NT2/D1 (cell line): Measurements from ENCODE around the gene DUSP16.

Experiments used
- DNase-seq: peaks from one replicate; pipeline ENCODE4 v3.0.0-alpha.2; 2011; ENCODE audit warnings: low read depth, low spot score
- H3K27me3 ChIP-seq: 2 replicates; pipeline ENCODE4 v1.6.0; 2011; ENCODE audit warnings: mild to moderate bottlenecking; ENCODE audit not compliant: insufficient read length, insufficient read depth
- H3K36me3 ChIP-seq: 2 replicates; pipeline ENCODE4 v1.6.1; 2011; ENCODE audit warnings: mild to moderate bottlenecking, low read length, mixed read lengths; ENCODE audit not compliant: insufficient read depth, insufficient read length
- H3K4me1 ChIP-seq: 2 replicates; pipeline ENCODE4 v1.5.1; 2011; ENCODE audit not compliant: insufficient read depth, insufficient read length
- H3K4me3 ChIP-seq: 2 replicates; pipeline ENCODE4 v1.5.1; 2011; ENCODE audit warnings: low read depth; ENCODE audit not compliant: insufficient read length
- H3K9ac ChIP-seq: 2 replicates; pipeline ENCODE4 v1.6.0; 2011; ENCODE audit warnings: low read depth; ENCODE audit not compliant: insufficient read length
- H3K9me3 ChIP-seq: 2 replicates; pipeline ENCODE4 v1.5.1; 2011; ENCODE audit warnings: mild to moderate bottlenecking, low read length; ENCODE audit not compliant: insufficient read depth
- SUZ12 ChIP-seq: IDR thresholded peaks from 2 replicates; pipeline ENCODE4 v1.6.1; 2011; ENCODE audit not compliant: insufficient read length, insufficient read depth; ENCODE audit errors: extremely low read depth
- YY1 ChIP-seq: IDR thresholded peaks from 2 replicates; pipeline ENCODE4 v1.6.1; 2011; ENCODE audit not compliant: insufficient read length, insufficient read depth
- ZNF274 ChIP-seq: IDR thresholded peaks from 2 replicates; pipeline ENCODE4 v1.6.1; 2011; ENCODE audit warnings: mild to moderate bottlenecking, low read depth, low read length

DUSP16 gene, protein sequence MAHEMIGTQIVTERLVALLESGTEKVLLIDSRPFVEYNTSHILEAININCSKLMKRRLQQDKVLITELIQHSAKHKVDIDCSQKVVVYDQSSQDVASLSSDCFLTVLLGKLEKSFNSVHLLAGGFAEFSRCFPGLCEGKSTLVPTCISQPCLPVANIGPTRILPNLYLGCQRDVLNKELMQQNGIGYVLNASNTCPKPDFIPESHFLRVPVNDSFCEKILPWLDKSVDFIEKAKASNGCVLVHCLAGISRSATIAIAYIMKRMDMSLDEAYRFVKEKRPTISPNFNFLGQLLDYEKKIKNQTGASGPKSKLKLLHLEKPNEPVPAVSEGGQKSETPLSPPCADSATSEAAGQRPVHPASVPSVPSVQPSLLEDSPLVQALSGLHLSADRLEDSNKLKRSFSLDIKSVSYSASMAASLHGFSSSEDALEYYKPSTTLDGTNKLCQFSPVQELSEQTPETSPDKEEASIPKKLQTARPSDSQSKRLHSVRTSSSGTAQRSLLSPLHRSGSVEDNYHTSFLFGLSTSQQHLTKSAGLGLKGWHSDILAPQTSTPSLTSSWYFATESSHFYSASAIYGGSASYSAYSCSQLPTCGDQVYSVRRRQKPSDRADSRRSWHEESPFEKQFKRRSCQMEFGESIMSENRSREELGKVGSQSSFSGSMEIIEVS

GRCh38 chr12:12562585-12563261 lies at the start of gene DUSP16:
Gene DUSP16 (minus strand): TSS chr12:12562863. CDS start chr12:12521098, 41,765 bp downstream.
- peaks cover 2% of the 10 kb centered on the region for H3K4me1 ChIP-seq
- H3K9ac ChIP-seq = peak within 1 kb of the TSS; percentile 99
- TF ChIP-seq SUZ12 = no peak
- H3K27me3 ChIP-seq = no peaks in the 10 kb centered on the region
- H3K36me3 ChIP-seq = no peaks in the 10 kb centered on the region
- DNase-seq = peak; percentile 99
- peak within 1 kb of the TSS; percentile 92 for H3K4me3 ChIP-seq
- H3K9me3 ChIP-seq = peaks cover 23% of the 10 kb centered on the region

GRCh38 chr12:12612358-12612757 lies 49.7 kb upstream of the DUSP16 start:
- peak; percentile 77 for DNase-seq
- H3K4me3 ChIP-seq = peak overlapping the region; percentile 83
- peak overlapping the region; percentile 87 for H3K9ac ChIP-seq
- no peaks in the 10 kb centered on the region for H3K27me3 ChIP-seq
- no peaks in the 10 kb centered on the region for H3K4me1 ChIP-seq
- no peak for TF ChIP-seq SUZ12
- TF ChIP-seq YY1 = no peak
- TF ChIP-seq ZNF274 = no peak
- H3K36me3 ChIP-seq = peaks cover 16% of the 10 kb centered on the region
- H3K9me3 ChIP-seq = no peaks in the 10 kb centered on the region

DNA sequence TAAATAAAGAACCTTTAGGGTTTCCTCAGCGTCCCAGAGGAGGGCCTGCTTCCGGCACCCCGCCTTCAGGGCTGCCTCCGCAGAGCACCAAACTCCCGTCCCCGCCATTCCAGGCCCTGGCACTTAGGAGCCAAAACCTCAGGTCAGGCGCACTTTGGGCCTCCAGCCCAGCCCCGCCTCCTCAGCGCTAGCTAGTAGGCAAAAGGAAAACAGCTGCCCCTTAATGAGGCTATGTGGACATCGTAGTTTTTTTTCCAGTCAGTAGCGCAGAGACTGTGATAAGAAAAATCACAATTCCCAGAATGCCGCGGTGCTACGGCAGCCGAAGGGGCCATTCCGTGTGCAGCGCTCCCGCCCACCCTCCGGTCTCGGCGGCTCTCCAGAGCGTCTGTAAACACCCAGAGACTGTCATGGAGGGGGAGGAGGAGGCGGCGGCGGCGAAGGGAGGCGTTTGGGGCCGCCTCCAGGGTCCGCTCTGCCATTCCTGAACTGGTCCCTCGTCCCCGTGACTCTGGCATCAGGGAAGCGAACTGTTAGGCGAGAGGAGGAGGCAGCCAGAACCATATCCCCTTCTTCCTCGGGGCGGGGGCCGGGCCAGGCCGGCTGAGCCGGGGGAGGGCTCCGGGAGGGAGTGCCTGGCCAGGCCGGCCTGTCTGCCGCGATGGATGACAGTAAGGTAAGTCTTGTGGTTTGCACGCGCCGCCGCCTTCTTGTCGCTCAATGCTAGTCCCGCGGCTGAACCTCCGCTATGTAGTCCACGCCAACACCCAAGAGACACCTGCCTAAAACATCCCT lies 49.0 kb upstream of the DUSP16 start, which contains the start of gene CREBL2:
TSS of gene CREBL2 (plus strand) at position 365 of the 795 bp plus-strand sequence. CDS start at position 662, 297 bp downstream.
- peak within 1 kb of the TSS; percentile 87 for H3K9ac ChIP-seq
- H3K4me1 ChIP-seq = no peaks in the 10 kb centered on the region
- no peaks in the 10 kb centered on the region for H3K27me3 ChIP-seq
- H3K36me3 ChIP-seq = peaks cover 13% of the 10 kb centered on the region
- H3K4me3 ChIP-seq = peak within 1 kb of the TSS; percentile 83
- H3K9me3 ChIP-seq = no peaks in the 10 kb centered on the region
- TF ChIP-seq YY1 = no peak
- TF ChIP-seq SUZ12 = no peak
- no peak for TF ChIP-seq ZNF274
- peak; percentile 99 for DNase-seq

- no peak for TF ChIP-seq ZNF274
- TF ChIP-seq YY1 = no peak
- TF ChIP-seq SUZ12 = no peak
- no peaks in the 10 kb centered on the region for H3K4me1 ChIP-seq
- peaks cover 7% of the 10 kb centered on the region for H3K36me3 ChIP-seq
- no peaks in the 10 kb centered on the region for H3K9me3 ChIP-seq
- no peaks in the 10 kb centered on the region for H3K27me3 ChIP-seq
- DNase-seq = no peak
- no peak overlapping the region for H3K4me3 ChIP-seq
- peak overlapping the region; percentile 87 for H3K9ac ChIP-seq
Observed at GRCh38 chr12:12610711-12611110, 48.0 kb upstream of the DUSP16 start.

DNA sequence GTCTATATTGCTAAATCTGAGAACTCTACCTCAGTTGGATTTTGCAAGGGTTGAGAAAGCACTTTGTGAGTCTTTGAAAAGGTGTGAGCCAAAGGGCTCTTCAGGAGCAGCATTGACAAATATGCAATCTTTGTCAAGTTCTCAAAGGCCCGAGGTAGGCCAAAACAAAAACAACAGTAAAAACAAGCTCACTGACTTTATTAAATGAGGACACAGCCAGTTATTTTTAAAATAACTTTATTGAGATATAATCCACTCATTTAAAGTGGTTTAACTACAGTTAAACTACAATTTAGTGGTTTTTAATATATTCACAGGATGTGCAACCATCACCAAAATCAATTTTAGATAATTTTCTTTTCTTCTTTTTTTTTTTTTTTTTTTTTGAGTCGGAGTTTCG lies 47.0 kb upstream of the DUSP16 start:
- no peaks in the 10 kb centered on the region for H3K27me3 ChIP-seq
- DNase-seq = no peak

DNA sequence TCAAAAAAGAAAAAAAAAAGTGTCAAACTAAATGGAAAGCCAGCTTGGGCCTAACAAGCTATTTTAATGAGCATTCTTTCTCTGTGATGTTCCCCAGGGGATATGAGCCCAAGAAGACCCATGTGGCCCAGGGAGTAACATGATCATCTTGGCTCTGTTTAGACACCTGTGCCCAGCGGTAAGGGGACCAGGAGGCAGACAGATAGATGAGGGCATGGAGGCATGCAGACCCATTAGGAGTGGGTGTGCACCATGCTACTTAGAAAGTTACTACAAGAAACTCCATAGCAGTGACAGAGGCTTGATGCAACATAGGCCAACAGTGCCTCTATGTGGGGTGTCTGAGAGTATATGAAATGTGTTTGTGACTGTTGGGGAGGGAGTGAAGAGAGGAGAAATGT lies 45.9 kb upstream of the DUSP16 start:
- H3K9ac ChIP-seq = no peak overlapping the region
- no peaks in the 10 kb centered on the region for H3K4me1 ChIP-seq
- TF ChIP-seq SUZ12 (no peak), YY1 (no peak), ZNF274 (no peak)
- H3K9me3 ChIP-seq = no peaks in the 10 kb centered on the region
- H3K4me3 ChIP-seq = no peak overlapping the region
- DNase-seq = no peak
- no peaks in the 10 kb centered on the region for H3K27me3 ChIP-seq
- H3K36me3 ChIP-seq = no peaks in the 10 kb centered on the region

More for the DNA sequence above, 47.0 kb upstream of the DUSP16 start:
- no peak overlapping the region for H3K4me3 ChIP-seq
- H3K9me3 ChIP-seq = no peaks in the 10 kb centered on the region
- no peak overlapping the region for H3K9ac ChIP-seq
- no peaks in the 10 kb centered on the region for H3K4me1 ChIP-seq
- TF ChIP-seq ZNF274 (no peak), SUZ12 (no peak), YY1 (no peak)
- peaks cover 4% of the 10 kb centered on the region for H3K36me3 ChIP-seq
